HepG2 (cell line): Measurements from ENCODE around the gene TMCC1. TPM values are rescaled to one million over a fixed set of nuclear protein-coding genes. Genes with fewer than 3 reads are reported as not detected.

Experiments used
- ATAC-seq: fragments of 200-7000 bp; cut with Tn5 transposase; 3 replicates; pipeline ENCODE4 v1.9.1; 2020; ENCODE audit warnings: mild to moderate bottlenecking, moderate library complexity
- BruUV-seq: library from RNA; stranded (reverse); fragments of 400-500 nt; replicated peaks from 2 replicates; lab custom pipeline; 2021; lab: Mats Ljungman, UMichigan
- CTCF ChIA-PET: fragments of 300-600 bp; formaldehyde crosslinking; extraction: SDS; loops from one replicate; lab custom pipeline; 2021; ENCODE audit warnings: low total read pairs, inconsistent platforms, low intra/inter-chr PET ratio; lab: Yijun Ruan, JAX
- POLR2A ChIA-PET: fragments of 350-600 bp; sonication (Branson Sonifier 250); formaldehyde crosslinking; loops from one replicate; lab custom pipeline; 2020; ENCODE audit warnings: antibody characterized with exemption, inconsistent platforms; lab: Yijun Ruan, JAX
- DNase-seq: peaks from one replicate; pipeline ENCODE4 v3.0.0-alpha.2; 2015; ENCODE audit warnings: low spot score
- FAIRE-seq: peaks from 3 replicates; lab custom pipeline; 2011; peaks lifted over from hg19 to GRCh38; lab: Jason Lieb, UNC
- H2AFZ ChIP-seq: one replicate; pipeline ENCODE4 v1.6.1; 2011; ENCODE audit warnings: low read length, inconsistent platforms
- H3K27ac ChIP-seq: fragments of 300-600 bp; 3 replicates; pipeline ENCODE4 v1.8.0; 2011; ENCODE audit warnings: mixed run types, mild to moderate bottlenecking, mixed read lengths, low read length, inconsistent platforms; ENCODE audit not compliant: insufficient read depth; ENCODE audit errors: extremely low read length
- H3K27me3 ChIP-seq, 2 experiments: fragments of 200-600 bp in 1 of 2; 2 replicates in 1 of 2; 3 replicates in 1 of 2; pipeline versions ENCODE4 v1.6.0 to v1.8.0; 2011; ENCODE audit warnings: low read length in 2 of 2, mild to moderate bottlenecking in 2 of 2, moderate library complexity in 2 of 2, inconsistent platforms in 1 of 2; ENCODE audit not compliant: insufficient read depth in 2 of 2, control insufficient read depth in 1 of 2
- H3K36me3 ChIP-seq, 2 experiments: fragments of 200-600 bp in 1 of 2; replicated peaks in 1 of 2; 2 replicates in 1 of 2; 3 replicates in 1 of 2; pipeline versions ENCODE4 v1.5.1 to v1.8.0; 2011; ENCODE audit warnings: low read length in 2 of 2, inconsistent platforms in 1 of 2; ENCODE audit not compliant: insufficient read depth in 2 of 2, control insufficient read depth in 1 of 2
- H3K4me1 ChIP-seq: 2 replicates; pipeline ENCODE4 v1.5.1; 2012; ENCODE audit warnings: low read length, inconsistent platforms; ENCODE audit not compliant: insufficient read depth
- H3K4me2 ChIP-seq: 2 replicates; pipeline ENCODE4 v1.6.0; 2011; ENCODE audit warnings: low read depth, low read length, inconsistent platforms
- H3K4me3 ChIP-seq, 3 experiments: fragments of 200-600 bp in 1 of 3; sonication (generic), shearing (Covaris generic) in 1 of 3; replicated peaks in 1 of 3; 2 replicates each; pipeline ENCODE4 v1.5.1; 2011 to 2016; ENCODE audit warnings: low read length in 3 of 3, inconsistent platforms in 2 of 3, low read depth in 2 of 3, mild to moderate bottlenecking in 2 of 3, control low read depth in 1 of 3, mixed read lengths in 1 of 3; ENCODE audit not compliant: insufficient read depth in 1 of 3
- H3K79me2 ChIP-seq: one replicate; pipeline ENCODE4 v1.6.1; 2011; ENCODE audit warnings: low read length, inconsistent platforms; ENCODE audit not compliant: insufficient read depth
- H3K9ac ChIP-seq: 2 replicates; pipeline ENCODE4 v1.6.0; 2011; ENCODE audit warnings: mild to moderate bottlenecking, low read depth, low read length, inconsistent platforms; ENCODE audit not compliant: insufficient read depth
- H3K9me3 ChIP-seq: 2 replicates; pipeline ENCODE4 v1.5.1; 2012; ENCODE audit warnings: mild to moderate bottlenecking, low read length
- H4K20me1 ChIP-seq: 2 replicates; pipeline ENCODE4 v1.6.0; 2011; ENCODE audit warnings: inconsistent platforms, mild to moderate bottlenecking, low read length, moderate library complexity; ENCODE audit not compliant: insufficient read depth
- ADNP ChIP-seq: sonication (generic); formaldehyde crosslinking; IDR thresholded peaks from 2 replicates; pipeline ENCODE4 v1.4.0; 2020; ENCODE audit warnings: missing genetic modification reagents
- ATAD3A ChIP-seq: sonication (generic); formaldehyde crosslinking; IDR thresholded peaks from 2 replicates; pipeline ENCODE4 v1.4.0; 2020; ENCODE audit warnings: missing genetic modification reagents
- ELF3 ChIP-seq: IDR thresholded peaks from 2 replicates; pipeline ENCODE4 v1.6.1; 2016; ENCODE audit warnings: missing genetic modification reagents, missing compliant biosample characterization
- RFX5 ChIP-seq: IDR thresholded peaks from 2 replicates; pipeline ENCODE4 v1.6.1; 2011; ENCODE audit warnings: low read depth, low read length, improper control_type of control experiment
- SMARCE1 ChIP-seq: fragments of 450-650 bp; IDR thresholded peaks from 2 replicates; pipeline ENCODE4 v1.6.1; 2017; ENCODE audit warnings: borderline replicate concordance
- SRSF1 ChIP-seq: fragments of 200-400 bp; formaldehyde crosslinking; optimal IDR thresholded peaks from 2 replicates; pipeline ENCODE3; 2017; ENCODE audit warnings: mild to moderate bottlenecking, low read depth, low read length, moderate library complexity
- TCF7L2 ChIP-seq: IDR thresholded peaks from 2 replicates; pipeline ENCODE4 v1.6.1; 2011; ENCODE audit warnings: mild to moderate bottlenecking, low read depth, low read length, moderate library complexity
- ZFY ChIP-seq: sonication (generic); formaldehyde crosslinking; IDR thresholded peaks from 2 replicates; pipeline ENCODE4 v1.4.0; 2020; ENCODE audit warnings: missing genetic modification reagents
- ZNF20 ChIP-seq: sonication (generic); formaldehyde crosslinking; IDR thresholded peaks from 2 replicates; pipeline ENCODE4 v1.4.0; 2020; ENCODE audit warnings: mild to moderate bottlenecking, moderate library complexity, missing genetic modification reagents
- ZNF7 ChIP-seq: IDR thresholded peaks from 2 replicates; pipeline ENCODE4 v1.6.1; 2016; ENCODE audit warnings: missing biosample characterization, missing genetic modification reagents
- ZNF839 ChIP-seq: sonication (generic); formaldehyde crosslinking; IDR thresholded peaks from 2 replicates; pipeline ENCODE4 v1.4.0; 2020; ENCODE audit warnings: missing genetic modification reagents, mild to moderate bottlenecking, borderline replicate concordance
- WGBS: methylation state at CpG from one replicate; pipeline ENCODE4 v1.1.6; 2017; ENCODE audit warnings: low lambda C conversion rate; 5-methylcytosine and 5-hydroxymethylcytosine counted together
- in situ Hi-C: cut with HindIII; loops from 2 replicates; pipeline ENCODE4 v1.10.0; 2017; ENCODE audit warnings: low pct_unique_long_range_greater_than_20kb; ENCODE audit not compliant: extremely low pct_ligation_motif_present
- intact Hi-C: fragments of 100-400 bp; cut with micrococcal nuclease; formaldehyde crosslinking; loops from one replicate; pipeline ENCODE4 v1.10.0; 2022; ENCODE audit not compliant: unreplicated experiment
- polyA plus RNA-seq, 8 experiments: library from polyadenylated mRNA; depleted of rRNA in 3 of 8; stranded (reverse) in 7 of 8; unstranded in 1 of 8; fragments of >200 nt; fragmentation: Illumina TruSeq in 4 of 8; extraction: Trizol in 4 of 8; gene quantifications; 2 replicates each; pipeline versions ENCODE4 v1.2.1 to v1.2.3, GENCODE V29; 2011 to 2016; ENCODE audit warnings: low read depth in 4 of 8, missing spikeins in 1 of 8, mixed read lengths in 1 of 8; ENCODE audit not compliant: insufficient read depth in 1 of 8
- total RNA-seq, 5 experiments: library from RNA; depleted of rRNA; stranded (reverse); fragments of >200 nt; fragmentation: Illumina TruSeq; extraction: Trizol; gene quantifications; 2 replicates each; pipeline ENCODE4 v1.2.3, GENCODE V29; 2016; ENCODE audit warnings: low read depth in 1 of 5
- TF ChIP-seq, protein P1 (sequence below): sonication (generic); formaldehyde crosslinking; IDR thresholded peaks from 2 replicates; pipeline ENCODE4 v1.4.0; 2020; ENCODE audit warnings: missing genetic modification reagents, borderline replicate concordance
- TF ChIP-seq, protein P2 (sequence below): sonication (generic); formaldehyde crosslinking; IDR thresholded peaks from 2 replicates; pipeline ENCODE4 v1.5.0; 2020; ENCODE audit warnings: mild to moderate bottlenecking, low read depth, missing genetic modification reagents, borderline replicate concordance
- TF ChIP-seq, protein P3 (sequence below): sonication (generic); formaldehyde crosslinking; IDR thresholded peaks from 2 replicates; pipeline ENCODE4 v1.8.0; 2022; ENCODE audit warnings: mild to moderate bottlenecking, missing genetic modification reagents, moderate library complexity
- TF ChIP-seq, protein P4 (sequence below): sonication (generic); formaldehyde crosslinking; IDR thresholded peaks from 2 replicates; pipeline ENCODE4 v1.5.0; 2020; ENCODE audit warnings: missing genetic modification reagents

Gene TMCC1
- total and polyA plus RNA-seq, 2 of the 13 experiments (the other 11 are each of a cell fraction or from before 2014, with no cell fraction given) = 12.1 to 264 TPM

DNA sequence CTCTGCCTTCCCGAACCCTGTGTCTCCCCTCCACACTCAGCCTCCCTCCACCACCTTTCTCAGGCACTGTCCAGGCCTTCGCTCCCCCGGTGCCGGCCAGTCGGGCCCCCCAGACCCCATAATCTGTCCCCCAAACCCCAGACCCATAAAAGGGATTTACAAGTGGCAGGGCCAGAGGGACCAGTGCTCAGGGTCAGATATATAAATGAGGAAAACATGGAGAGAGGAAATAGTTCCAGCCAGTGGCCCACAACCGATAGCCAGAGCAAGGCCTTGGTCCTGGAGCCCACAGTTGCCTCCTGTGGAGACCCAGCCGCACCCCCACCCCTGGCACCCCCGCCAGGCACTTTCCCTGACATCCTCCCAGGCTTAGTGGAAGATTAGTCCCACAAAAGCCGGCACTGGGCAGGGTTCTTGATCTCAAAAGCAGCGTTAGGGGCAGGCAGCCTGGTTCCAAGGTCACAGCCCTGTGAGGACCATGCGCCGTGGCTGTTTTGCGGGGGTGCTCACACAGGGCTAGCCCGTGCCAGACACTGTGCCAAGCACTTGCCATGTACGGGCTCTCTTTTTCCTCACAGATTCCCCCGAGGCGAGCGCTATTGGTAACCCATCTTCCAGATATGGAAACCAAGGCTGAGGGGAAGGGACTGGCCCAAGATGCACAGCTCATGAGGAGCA lies 286.0 kb downstream of the TMCC1 start (continued):
- TF ChIP-seq, protein P1, sequence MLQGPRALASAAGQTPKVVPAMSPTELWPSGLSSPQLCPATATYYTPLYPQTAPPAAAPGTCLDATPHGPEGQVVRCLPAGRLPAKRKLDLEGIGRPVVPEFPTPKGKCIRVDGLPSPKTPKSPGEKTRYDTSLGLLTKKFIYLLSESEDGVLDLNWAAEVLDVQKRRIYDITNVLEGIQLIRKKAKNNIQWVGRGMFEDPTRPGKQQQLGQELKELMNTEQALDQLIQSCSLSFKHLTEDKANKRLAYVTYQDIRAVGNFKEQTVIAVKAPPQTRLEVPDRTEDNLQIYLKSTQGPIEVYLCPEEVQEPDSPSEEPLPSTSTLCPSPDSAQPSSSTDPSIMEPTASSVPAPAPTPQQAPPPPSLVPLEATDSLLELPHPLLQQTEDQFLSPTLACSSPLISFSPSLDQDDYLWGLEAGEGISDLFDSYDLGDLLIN (CRISPR knock-in tag) = 0 out of 2 replicates have a peak, but pooled peaks have one; percentile 22
- TF ChIP-seq ZFY (CRISPR knock-in tag) (0 out of 2 replicates have a peak, but pooled peaks have one; percentile 3), ZNF7 (CRISPR knock-in tag) (0 out of 2 replicates have a peak, but pooled peaks have one; percentile 34), ZNF20 (CRISPR knock-in tag) (no peak), ADNP (peak; percentile 48; the same call in 1 of the 2 replicates), ATAD3A (no peak), RFX5 (no peak), ELF3 (no peak)
- TF ChIP-seq, protein P2, sequence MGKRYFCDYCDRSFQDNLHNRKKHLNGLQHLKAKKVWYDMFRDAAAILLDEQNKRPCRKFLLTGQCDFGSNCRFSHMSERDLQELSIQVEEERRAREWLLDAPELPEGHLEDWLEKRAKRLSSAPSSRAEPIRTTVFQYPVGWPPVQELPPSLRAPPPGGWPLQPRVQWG (CRISPR knock-in tag) = no peak

DNA sequence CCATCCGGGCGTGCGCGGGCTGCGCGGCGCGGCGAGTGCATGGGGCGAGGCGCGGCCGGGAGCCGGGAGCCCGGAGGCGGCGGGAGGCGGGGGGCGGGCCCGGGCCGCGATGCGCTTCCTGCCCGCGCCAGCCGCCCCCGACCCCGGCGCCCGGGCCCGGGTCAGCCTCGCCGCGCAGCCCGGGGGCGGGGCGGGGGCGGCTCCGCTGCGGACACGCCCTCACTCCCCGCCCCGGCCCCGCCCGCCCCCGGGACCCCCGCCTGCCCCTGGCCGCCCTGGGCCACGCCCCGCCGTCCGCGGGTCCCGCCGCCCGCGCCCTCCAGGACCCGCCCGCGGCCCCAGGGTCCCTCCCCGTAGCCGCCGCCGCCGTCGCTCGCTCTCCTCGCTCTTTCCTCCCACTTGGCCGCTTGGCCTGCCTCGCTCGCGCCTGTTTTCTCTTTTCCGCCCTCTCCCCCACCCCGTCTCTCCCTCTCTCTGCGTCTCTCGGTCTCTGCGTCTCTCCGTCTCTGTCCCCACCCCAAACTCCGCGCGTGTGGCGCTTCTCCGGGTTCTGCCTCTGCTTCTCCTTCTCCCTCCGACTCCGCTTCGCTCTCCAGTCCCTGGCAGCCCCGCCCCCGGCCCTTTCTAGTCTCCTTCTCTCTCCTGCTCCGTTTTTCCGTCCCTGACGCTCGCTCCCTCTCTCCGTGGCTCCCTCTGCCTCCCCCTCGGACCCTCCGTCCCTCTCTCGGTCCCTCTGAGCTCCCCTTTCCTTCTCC lies 286.7 kb downstream of the TMCC1 start, which contains the start of gene PLXND1:
PLXND1 (minus strand) TSS at position 41 of the 755 bp plus-strand sequence; CDS start at position 4, 37 bp downstream.
- DNase-seq (no peak), ATAC-seq (peak; percentile 54), FAIRE-seq (no peak)
- Histone ChIP-seq H3K4me2 (peak within 1 kb of the TSS; percentile 96), H3K27me3 (no peaks in the 10 kb centered on the region; a peak in 1 of 5 replicates), H4K20me1 (peaks cover 30% of the 10 kb centered on the region), H3K4me1 (peaks cover 74% of the 10 kb centered on the region), H3K27ac (peak within 1 kb of the TSS; percentile 62), H3K79me2 (peaks cover 40% of the 10 kb centered on the region), H3K9ac (peak within 1 kb of the TSS; percentile 72), H3K36me3 (peaks cover 0 to under 1% of the 10 kb centered on the region in 2 experiments; a peak in 1 of 5 replicates), H2AFZ (no peak within 1 kb of the TSS), H3K9me3 (no peaks in the 10 kb centered on the region), H3K4me3 (peak within 1 kb of the TSS; percentile 77 to 92 (median 91))
- ChIA-PET POLR2A (interaction anchor here (1.1 to 2.7 kb wide), 4 partner anchors 10 to 117 kb away, joined by 3 to 42 read pairs (median 16); no protein-coding TSS in a partner anchor), CTCF (no interaction called here)
- intact Hi-C loops = no loop called here
- in situ Hi-C loops = no loop called here
- WGBS = 2% methylated on average over 38 of the region's 96 CpGs
- BruUV-seq = no TSS peak
- TF ChIP-seq TCF7L2 (no peak), ZNF839 (CRISPR knock-in tag) (no peak), SRSF1 (peak; percentile 15), SMARCE1 (no peak)
- TF ChIP-seq, protein P3, sequence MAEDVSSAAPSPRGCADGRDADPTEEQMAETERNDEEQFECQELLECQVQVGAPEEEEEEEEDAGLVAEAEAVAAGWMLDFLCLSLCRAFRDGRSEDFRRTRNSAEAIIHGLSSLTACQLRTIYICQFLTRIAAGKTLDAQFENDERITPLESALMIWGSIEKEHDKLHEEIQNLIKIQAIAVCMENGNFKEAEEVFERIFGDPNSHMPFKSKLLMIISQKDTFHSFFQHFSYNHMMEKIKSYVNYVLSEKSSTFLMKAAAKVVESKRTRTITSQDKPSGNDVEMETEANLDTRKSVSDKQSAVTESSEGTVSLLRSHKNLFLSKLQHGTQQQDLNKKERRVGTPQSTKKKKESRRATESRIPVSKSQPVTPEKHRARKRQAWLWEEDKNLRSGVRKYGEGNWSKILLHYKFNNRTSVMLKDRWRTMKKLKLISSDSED (CRISPR knock-in tag) = no peak
- TF ChIP-seq, protein P4, sequence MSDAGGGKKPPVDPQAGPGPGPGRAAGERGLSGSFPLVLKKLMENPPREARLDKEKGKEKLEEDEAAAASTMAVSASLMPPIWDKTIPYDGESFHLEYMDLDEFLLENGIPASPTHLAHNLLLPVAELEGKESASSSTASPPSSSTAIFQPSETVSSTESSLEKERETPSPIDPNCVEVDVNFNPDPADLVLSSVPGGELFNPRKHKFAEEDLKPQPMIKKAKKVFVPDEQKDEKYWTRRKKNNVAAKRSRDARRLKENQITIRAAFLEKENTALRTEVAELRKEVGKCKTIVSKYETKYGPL = no peak
